Stimulated activated CD8-positive, alpha-beta memory T cell treated with anti-CD3 and anti-CD28 coated beads, Interleukin-12 subunit alpha, Interleukin-12 subunit beta, amount 100 ng/mL, for 1 hour (primary cell): ENCODE measurements around the gene PNKD.

Source experiments
- DNase-seq: peaks from one replicate; pipeline ENCODE4 v3.0.0-alpha.2; 2020; ENCODE audit warnings: low read depth

Gene PNKD

GRCh38 chr2:218315397-218315796 is 45.1 kb downstream of the PNKD start:
- no peak for DNase-seq

- no peak for DNase-seq
Observed at GRCh38 chr2:218317303-218317630, 46.9 kb downstream of the PNKD start.

GRCh38 chr2:218317835-218318234 is 47.5 kb downstream of the PNKD start:
- no peak for DNase-seq

- no peak for DNase-seq
Observed at GRCh38 chr2:218318241-218318640, 47.9 kb downstream of the PNKD start.

- no peak for DNase-seq
Observed at GRCh38 chr2:218319813-218320365, 49.6 kb downstream of the PNKD start.

- DNase-seq, result no peak
Observed at GRCh38 chr2:218320704-218321336, 50.5 kb downstream of the PNKD start.

GRCh38 chr2:218322768-218323525 is 52.6 kb downstream of the PNKD start:
- DNase-seq, result peak; percentile 19

- no peak for DNase-seq
Observed at GRCh38 chr2:218323526-218324472, 53.5 kb downstream of the PNKD start.

GRCh38 chr2:218325566-218326160 is 55.3 kb downstream of the PNKD start:
- DNase-seq, result no peak

- DNase-seq, result no peak
Observed at GRCh38 chr2:218326315-218326714, 56.0 kb downstream of the PNKD start.

GRCh38 chr2:218327451-218328210 is 57.3 kb downstream of the PNKD start:
- no peak for DNase-seq

GRCh38 chr2:218328294-218328693 is 58.0 kb downstream of the PNKD start:
- no peak for DNase-seq

- no peak for DNase-seq
Observed at GRCh38 chr2:218329027-218329825, 58.9 kb downstream of the PNKD start.

- DNase-seq, result no peak
Observed at GRCh38 chr2:218329826-218330593, 59.7 kb downstream of the PNKD start.

- no peak for DNase-seq
Observed at GRCh38 chr2:218331745-218332144, 61.4 kb downstream of the PNKD start.

GRCh38 chr2:218332288-218332687 is 62.0 kb downstream of the PNKD start:
- DNase-seq, result no peak

GRCh38 chr2:218332920-218333645 is 62.8 kb downstream of the PNKD start:
- no peak for DNase-seq

- DNase-seq, result no peak
Observed at GRCh38 chr2:218334531-218334930, 64.2 kb downstream of the PNKD start.

GRCh38 chr2:218340656-218341055 is 70.3 kb downstream of the PNKD start:
- no peak for DNase-seq
